ENCODE measurements around the gene KRTAP2-1.
"Not testable (repeated sequence)": the region's sequence is repeated elsewhere in the genome, so short reads cannot be mapped to it uniquely, and the experiment has no call there.

- TF ChIP-seq CTCF (IDR thresholded peaks at IDR 0.05 in 8 of 11, conservative IDR thresholded peaks at IDR 0.05 in 3 of 11); POLR2A (IDR thresholded peaks at IDR 0.05): not testable (repeated sequence)
These were observed 12.7 kb downstream of the KRTAP2-1 start, which contains the start of gene KRTAP1-3 for GRCh38 chr17:41034346-41034935.
